IPS-18c (cell line): ENCODE results near the gene LCN12.

Source experiments
- H3K4me3 ChIP-seq: 2 replicates; pipeline ENCODE4 v1.7.0; 2013; ENCODE audit warnings: low read depth, mild to moderate bottlenecking, low read length, moderate library complexity; ENCODE audit not compliant: insufficient read depth
- H3K9me3 ChIP-seq: one replicate; pipeline ENCODE4 v1.6.1; 2013; ENCODE audit warnings: mild to moderate bottlenecking, low read length, moderate library complexity; ENCODE audit not compliant: control insufficient read depth, insufficient read depth

Gene LCN12

GRCh38 chr9:136951541-136952320, at the start of gene LCN12:
LCN12 (plus strand) TSS chr9:136952273; CDS start chr9:136952328, 55 bp downstream.
- H3K9me3 ChIP-seq = no peaks in the 10 kb centered on the region
- H3K4me3 ChIP-seq = no peak within 1 kb of the TSS

- Histone ChIP-seq H3K9me3 (no peaks in the 10 kb centered on the region), H3K4me3 (no peak overlapping the region)
Measured at GRCh38 chr9:136903041-136903554, 49.0 kb upstream of the LCN12 start.

GRCh38 chr9:136906266-136906665, 45.8 kb upstream of the LCN12 start:
- no peaks in the 10 kb centered on the region for H3K9me3 ChIP-seq
- H3K4me3 ChIP-seq = no peak overlapping the region

GRCh38 chr9:136907011-136907914, 44.8 kb upstream of the LCN12 start:
- H3K9me3 ChIP-seq = no peaks in the 10 kb centered on the region
- H3K4me3 ChIP-seq = no peak overlapping the region

- Histone ChIP-seq H3K4me3 (no peak overlapping the region), H3K9me3 (no peaks in the 10 kb centered on the region)
Measured at GRCh38 chr9:136910197-136910900, 41.7 kb upstream of the LCN12 start.

GRCh38 chr9:136910901-136911245, 41.2 kb upstream of the LCN12 start:
- Histone ChIP-seq H3K9me3 (no peaks in the 10 kb centered on the region), H3K4me3 (no peak overlapping the region)

- H3K9me3 ChIP-seq = no peaks in the 10 kb centered on the region
Measured at GRCh38 chr9:136913701-136914438, 38.2 kb upstream of the LCN12 start.

GRCh38 chr9:136915632-136916329, 36.3 kb upstream of the LCN12 start:
- Histone ChIP-seq H3K4me3 (no peak overlapping the region), H3K9me3 (no peaks in the 10 kb centered on the region)

More at GRCh38 chr9:136913701-136914438, 38.2 kb upstream of the LCN12 start:
- no peak overlapping the region for H3K4me3 ChIP-seq

GRCh38 chr9:136916330-136917184, 35.5 kb upstream of the LCN12 start:
- no peaks in the 10 kb centered on the region for H3K9me3 ChIP-seq
- H3K4me3 ChIP-seq = no peak overlapping the region

GRCh38 chr9:136917902-136918301, 34.2 kb upstream of the LCN12 start:
- no peak overlapping the region for H3K4me3 ChIP-seq
- H3K9me3 ChIP-seq = no peaks in the 10 kb centered on the region

- H3K9me3 ChIP-seq = no peaks in the 10 kb centered on the region
Measured at GRCh38 chr9:136920069-136920468, 32.0 kb upstream of the LCN12 start.

GRCh38 chr9:136920734-136921231, 31.3 kb upstream of the LCN12 start:
- H3K9me3 ChIP-seq = no peaks in the 10 kb centered on the region

More at GRCh38 chr9:136920069-136920468, 32.0 kb upstream of the LCN12 start:
- H3K4me3 ChIP-seq = no peak overlapping the region

GRCh38 chr9:136921307-136921706, 30.8 kb upstream of the LCN12 start:
- H3K4me3 ChIP-seq = no peak overlapping the region
- no peaks in the 10 kb centered on the region for H3K9me3 ChIP-seq

More at GRCh38 chr9:136920734-136921231, 31.3 kb upstream of the LCN12 start:
- no peak overlapping the region for H3K4me3 ChIP-seq

- H3K9me3 ChIP-seq = no peaks in the 10 kb centered on the region
- H3K4me3 ChIP-seq = no peak overlapping the region
Measured at GRCh38 chr9:136921718-136922117, 30.4 kb upstream of the LCN12 start.

- Histone ChIP-seq H3K4me3 (no peak overlapping the region), H3K9me3 (no peaks in the 10 kb centered on the region)
Measured at GRCh38 chr9:136922540-136922939, 29.5 kb upstream of the LCN12 start.
